Lung (tissue), 12 donors: ENCODE measurements around the gene RNF214. TPM values are rescaled to one million over a fixed set of nuclear protein-coding genes. Genes with fewer than 3 reads are reported as not detected.
A peak's percentile ranks its signal among the peaks of the same experiment; 100 is the strongest.

ENCODE experiments used
- ATAC-seq: fragments of 200-7000 bp; cut with Tn5 transposase; one replicate; pipeline ENCODE4 v1.9.1; 2020; ENCODE audit warnings: moderate number of reproducible peaks; ENCODE audit not compliant: insufficient read depth, low FRiP score
- DNase-seq, 3 donors: peaks; one replicate each; pipeline ENCODE4 v3.0.0-alpha.2; 2013 to 2017
- H3K27ac ChIP-seq, 2 donors: one replicate each; pipeline ENCODE4 v1.5.1; 2013; ENCODE audit warnings: mild to moderate bottlenecking in 2 of 2, moderate library complexity in 2 of 2, control low read depth in 1 of 2, inconsistent platforms in 1 of 2, low read depth in 1 of 2, low read length in 1 of 2
- H3K27me3 ChIP-seq, 3 donors: one replicate each; pipeline ENCODE4 v1.5.1; 2013; ENCODE audit warnings: low read length in 2 of 3; ENCODE audit not compliant: control insufficient read depth in 3 of 3, insufficient read depth in 3 of 3
- H3K36me3 ChIP-seq, 4 donors: one replicate each; pipeline ENCODE4 v1.5.1; 2013; ENCODE audit warnings: low read length in 4 of 4, mild to moderate bottlenecking in 1 of 4, moderate library complexity in 1 of 4; ENCODE audit not compliant: control insufficient read depth in 4 of 4, insufficient read depth in 4 of 4
- H3K4me1 ChIP-seq, 5 donors: one replicate each; pipeline ENCODE4 v1.5.1; 2013; ENCODE audit warnings: low read length in 5 of 5, mild to moderate bottlenecking in 2 of 5, moderate library complexity in 1 of 5; ENCODE audit not compliant: control insufficient read depth in 5 of 5, insufficient read depth in 5 of 5
- H3K4me3 ChIP-seq: one replicate; pipeline ENCODE4 v1.5.1; 2013; ENCODE audit warnings: mild to moderate bottlenecking, control low read depth, moderate library complexity
- H3K9ac ChIP-seq, 2 donors: one replicate each; pipeline ENCODE4 v1.5.1; 2013; ENCODE audit warnings: low read length in 2 of 2, control low read depth in 1 of 2; ENCODE audit not compliant: insufficient read depth in 1 of 2
- H3K9me3 ChIP-seq, 4 donors: one replicate each; pipeline ENCODE4 v1.5.1; 2013; ENCODE audit warnings: low read length in 3 of 4, mild to moderate bottlenecking in 1 of 4, moderate library complexity in 1 of 4; ENCODE audit not compliant: control insufficient read depth in 4 of 4, insufficient read depth in 3 of 4
- CTCF ChIP-seq: IDR thresholded peaks from 2 replicates; pipeline ENCODE4 v1.5.1; 2012; ENCODE audit warnings: mild to moderate bottlenecking; ENCODE audit errors: control extremely low read depth, extremely low read depth
- WGBS, 2 donors: extraction: QIAGEN DNeasy Blood & Tissue Kit; methylation state at CpG; one replicate each; pipeline ENCODE4 v1.1.7; 2013; 5-methylcytosine and 5-hydroxymethylcytosine counted together
- polyA plus RNA-seq, 2 donors: library from polyadenylated mRNA; stranded (reverse); fragments of 200-250 nt; gene quantifications; one replicate each; pipeline ENCODE4 v1.2.1, GENCODE V29; 2013
- total RNA-seq, 2 donors: library from RNA; depleted of rRNA in 1 of 2; stranded (reverse); fragments of >200 nt in 1 of 2; gene quantifications; one replicate each; pipeline ENCODE4 v1.2.1, GENCODE V29; 2014 to 2021
- donor health status: control.
- donor health status: control.
- donor health status: Bipolar disorder and iron deficiency.
- donor health status: healthy.
- donor health status: DM: yes; HTN: yes; CAD: no.

RNF214 gene
- total and polyA plus RNA-seq, 4 donors, result 8.6 to 19.8 (median 14.6) TPM

- no peak for DNase-seq
- no peak overlapping the region for H3K4me3 ChIP-seq
- H3K27me3 ChIP-seq, result no peaks in the 10 kb centered on the region
- H3K36me3 ChIP-seq, result peaks cover 6 to 64% (median 14%) of the 10 kb centered on the region in 4 donors
- H3K27ac ChIP-seq, result peak overlapping the region in 1 of 2 donors; percentile 57
- peak; percentile 22 for ATAC-seq
- no peak for TF ChIP-seq CTCF
- H3K4me1 ChIP-seq, result no peaks in the 10 kb centered on the region
- no peaks in the 10 kb centered on the region for H3K9me3 ChIP-seq
- WGBS, 2 donors, result 85 to 87% methylated on average over 22 of the region's 22 CpGs
- no peak overlapping the region for H3K9ac ChIP-seq
Observed at GRCh38 chr11:117189191-117189940, 43.1 kb upstream of the RNF214 start.

- TF ChIP-seq CTCF, result no peak
- ATAC-seq, result no peak
- H3K4me1 ChIP-seq, result no peaks in the 10 kb centered on the region
- 68 to 78% methylated on average over 8 of the region's 8 CpGs for WGBS, 2 donors
- H3K27me3 ChIP-seq, result no peaks in the 10 kb centered on the region
- no peaks in the 10 kb centered on the region for H3K9me3 ChIP-seq
- DNase-seq, result no peak
- H3K4me3 ChIP-seq, result no peak overlapping the region
- peak overlapping the region in 1 of 2 donors; percentile 37 for H3K27ac ChIP-seq
- H3K36me3 ChIP-seq, result peaks cover 6 to 64% (median 14%) of the 10 kb centered on the region in 4 donors
- no peak overlapping the region for H3K9ac ChIP-seq
Observed at GRCh38 chr11:117189941-117190544, 42.4 kb upstream of the RNF214 start.

- no peak for TF ChIP-seq CTCF
- 95 to 97% methylated on average over 26 of the region's 26 CpGs for WGBS, 2 donors
- ATAC-seq (no peak), DNase-seq (no peak)
- peaks cover 6 to 69% (median 14%) of the 10 kb centered on the region in 4 donors for H3K36me3 ChIP-seq
- no peaks in the 10 kb centered on the region for H3K27me3 ChIP-seq
- no peak overlapping the region for H3K27ac ChIP-seq
- H3K9me3 ChIP-seq, result no peaks in the 10 kb centered on the region
- no peak overlapping the region for H3K4me3 ChIP-seq
- no peaks in the 10 kb centered on the region for H3K4me1 ChIP-seq
- no peak overlapping the region for H3K9ac ChIP-seq
Observed at GRCh38 chr11:117191680-117192400, 40.6 kb upstream of the RNF214 start.
